ENCODE measurements around the gene CTDSP2.

DNA sequence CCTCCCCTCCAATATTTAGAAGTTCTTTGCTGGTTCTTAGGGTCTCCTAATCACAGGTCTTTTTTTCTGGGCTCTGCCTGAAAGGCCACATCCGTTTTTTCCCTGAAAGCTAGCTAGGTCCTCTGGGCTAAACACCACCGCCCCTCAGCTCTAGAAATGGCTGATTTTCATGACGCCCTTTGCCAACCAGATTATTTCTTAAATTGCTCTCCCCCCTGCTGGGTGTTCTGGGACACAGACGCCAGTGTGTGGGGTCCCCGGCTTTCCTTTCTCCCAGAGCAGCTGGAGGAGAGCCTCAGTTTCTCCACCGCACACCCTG lies 49.5 kb upstream of the CTDSP2 start:
- TF ChIP-seq GATA3 (IDR thresholded peaks at IDR 0.05; ENCODE audit: low read depth, low read length) = no peak
- no peak for TF ChIP-seq GATA2 (IDR thresholded peaks at IDR 0.05; ENCODE audit: low read depth, low read length)

Data from SH-SY5Y (cell line).